ENCODE measurements around the gene PDPR.
"Not testable (repeated sequence)": the region's sequence is repeated elsewhere in the genome, so short reads cannot be mapped to it uniquely, and the experiment has no call there.

Gene PDPR

DNA sequence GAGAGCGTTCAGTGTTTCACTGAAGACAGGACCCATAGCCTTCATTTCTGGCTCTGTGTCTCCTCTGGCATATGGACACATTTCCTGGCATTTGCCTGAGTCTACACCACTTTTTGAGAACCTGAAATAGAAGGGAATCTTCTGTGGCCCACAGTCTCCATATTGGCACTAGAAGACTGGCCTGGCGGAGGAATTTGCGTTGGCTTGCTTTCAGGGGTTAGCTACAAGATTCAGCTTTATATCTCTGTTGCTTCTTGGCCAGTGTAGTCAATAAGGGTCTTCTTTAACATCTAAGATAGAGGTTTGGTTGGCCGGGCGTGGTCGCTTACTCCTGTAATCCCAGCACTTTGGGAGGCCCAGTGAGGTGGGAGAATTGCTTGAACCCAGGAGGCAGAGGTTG, 46.7 kb downstream of the PDPR start:
- no peak for DNase-seq (ENCODE audit: low read depth in 2 of 2, low spot score in 1 of 2)

- DNase-seq (ENCODE audit: low read depth in 2 of 2, low spot score in 1 of 2) = no peak
These were observed 47.2 kb downstream of the PDPR start for GRCh38 chr16:70161350-70161749.

DNA sequence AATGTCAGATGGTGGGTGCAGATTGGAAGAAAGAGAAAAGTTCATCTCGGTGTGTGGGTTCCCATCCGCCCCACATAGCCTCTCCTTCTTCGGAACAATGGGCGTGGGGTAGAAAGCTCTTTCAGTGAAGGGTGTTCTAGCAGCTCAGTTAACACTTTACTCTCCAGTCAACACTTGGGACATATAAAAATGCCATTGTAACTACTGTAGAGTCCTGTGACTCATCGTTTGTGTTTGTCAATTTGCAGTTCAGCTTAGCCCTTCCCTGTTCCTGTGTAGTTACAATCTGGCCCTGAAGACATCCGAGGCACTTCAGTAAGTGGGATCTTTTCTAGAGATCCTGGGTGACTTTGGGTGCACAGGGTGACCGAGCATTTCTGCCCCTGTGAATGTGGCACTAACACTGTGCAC, 47.9 kb downstream of the PDPR start:
- no peak for DNase-seq (ENCODE audit: low read depth in 2 of 2, low spot score in 1 of 2)

GRCh38 chr16:70163596-70163995, 49.5 kb downstream of the PDPR start:
- DNase-seq (ENCODE audit: low read depth in 2 of 2, low spot score in 1 of 2) = no peak

DNA sequence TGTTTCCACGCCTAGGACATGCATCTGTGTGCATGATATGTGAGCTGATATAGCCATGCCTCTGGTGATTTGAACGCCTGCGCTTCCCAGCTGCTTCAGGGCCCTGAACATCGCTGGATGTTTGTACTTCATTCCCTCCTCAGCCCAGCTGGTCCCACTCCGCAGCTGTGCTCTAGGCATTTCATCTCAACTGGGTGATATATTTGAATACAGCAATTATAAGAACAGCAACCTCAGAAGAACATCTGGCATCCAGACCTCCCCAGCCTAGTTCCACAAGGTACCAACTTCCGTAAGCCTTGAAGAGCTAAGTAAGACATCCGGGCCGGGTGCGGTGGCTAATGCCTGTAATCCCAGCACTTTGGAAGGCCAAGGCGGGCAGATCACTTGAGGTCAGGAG, 52.6 kb downstream of the PDPR start:
- not testable (repeated sequence) for DNase-seq (ENCODE audit: low read depth in 2 of 2, low spot score in 1 of 2)

DNA sequence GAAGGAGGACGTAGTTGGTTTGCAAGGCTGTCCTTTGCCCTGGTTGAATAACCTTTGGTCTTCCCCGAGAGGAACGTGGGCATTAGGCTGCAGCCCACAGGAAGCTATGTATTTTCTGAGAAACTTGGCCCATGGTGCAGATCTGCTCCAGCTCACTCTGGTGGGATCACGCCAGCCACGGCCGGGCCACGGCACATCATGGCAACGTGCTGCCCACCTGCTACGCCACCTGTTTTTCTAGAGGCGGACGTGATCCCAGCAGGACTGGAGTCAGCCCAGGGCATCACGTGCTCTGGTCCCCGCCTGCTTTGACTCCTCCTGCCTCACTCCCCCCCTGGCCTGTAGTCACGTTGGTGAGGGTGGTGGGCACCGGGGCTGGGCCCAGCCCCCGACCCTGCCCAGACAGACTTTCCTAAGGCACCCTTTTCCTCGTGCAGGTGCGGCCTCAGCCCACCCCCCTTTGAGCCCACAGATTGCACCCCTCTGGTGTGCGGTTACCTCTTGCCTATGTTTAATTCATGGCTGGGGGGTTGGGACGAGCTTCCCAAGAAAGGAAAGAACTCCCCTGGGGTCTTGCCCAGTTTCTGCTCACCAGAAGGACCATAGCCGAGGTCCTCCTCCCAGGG, 59.2 kb downstream of the PDPR start, which contains the start of gene CLEC18C:
Gene CLEC18C, plus strand, starts transcription at position 576 of the 626 bp plus-strand sequence. CDS start 492 bp downstream, outside the sequence.
- not testable (repeated sequence) for DNase-seq (ENCODE audit: low read depth in 2 of 2, low spot score in 1 of 2)

DNA sequence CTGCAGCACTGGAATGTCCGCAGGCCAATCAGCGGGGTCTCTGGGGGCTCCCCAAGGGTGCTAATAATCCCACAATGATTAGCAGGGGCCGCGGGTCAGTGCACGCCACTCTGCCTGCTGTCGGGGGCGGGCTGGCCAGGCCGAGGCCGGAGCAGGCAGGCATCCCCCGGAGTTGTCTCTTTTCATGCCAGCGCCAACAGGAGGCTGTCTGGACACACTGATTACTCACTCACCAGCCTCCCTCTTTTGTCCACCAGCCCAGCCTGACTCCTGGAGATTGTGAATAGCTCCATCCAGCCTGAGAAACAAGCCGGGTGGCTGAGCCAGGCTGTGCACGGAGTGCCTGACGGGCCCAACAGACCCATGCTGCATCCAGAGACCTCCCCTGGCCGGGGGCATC, 59.8 kb downstream of the PDPR start:
- not testable (repeated sequence) for DNase-seq (ENCODE audit: low read depth in 2 of 2, low spot score in 1 of 2)

- not testable (repeated sequence) for DNase-seq (ENCODE audit: low read depth in 2 of 2, low spot score in 1 of 2)
These were observed 60.3 kb downstream of the PDPR start for GRCh38 chr16:70174387-70174932.

DNA sequence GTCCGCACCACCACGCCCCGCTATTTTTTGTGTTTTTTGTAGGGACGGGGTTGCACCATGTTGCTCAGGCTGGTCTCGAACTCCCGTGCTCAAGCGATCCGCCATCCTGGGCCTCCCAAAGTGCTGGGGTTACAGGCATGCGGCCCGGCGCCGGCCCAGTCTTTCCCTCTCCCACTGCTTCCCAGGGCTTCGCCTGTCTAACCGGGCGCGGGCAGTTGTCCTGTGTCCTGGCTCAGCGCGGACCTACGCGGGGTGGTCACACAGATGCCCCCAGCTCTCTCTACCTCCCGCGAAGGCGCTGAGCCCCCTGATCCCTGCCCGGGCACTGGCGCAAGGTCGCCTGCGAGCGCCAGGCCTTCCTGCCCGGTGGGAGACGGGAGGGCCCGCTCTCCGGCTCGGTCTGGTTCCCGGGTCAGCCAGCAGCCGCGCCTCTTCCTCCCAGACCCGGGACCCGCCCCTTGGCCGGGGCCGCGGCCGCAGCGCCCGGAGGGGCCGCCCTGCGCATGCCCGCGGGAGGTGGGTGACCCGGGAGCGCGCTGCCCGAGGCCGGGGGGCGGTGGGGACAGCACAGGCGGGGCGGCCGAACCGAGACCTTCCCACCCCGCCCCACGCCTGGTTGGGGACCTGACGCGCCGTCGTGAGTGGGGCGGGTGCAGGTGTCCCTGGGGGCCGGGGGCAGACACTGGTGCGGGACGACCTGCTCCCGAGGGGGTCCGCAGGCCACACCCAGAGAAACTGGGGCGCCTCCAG, 73.9 kb downstream of the PDPR start:
- not testable (repeated sequence) for DNase-seq (ENCODE audit: low read depth in 2 of 2, low spot score in 1 of 2)

DNA sequence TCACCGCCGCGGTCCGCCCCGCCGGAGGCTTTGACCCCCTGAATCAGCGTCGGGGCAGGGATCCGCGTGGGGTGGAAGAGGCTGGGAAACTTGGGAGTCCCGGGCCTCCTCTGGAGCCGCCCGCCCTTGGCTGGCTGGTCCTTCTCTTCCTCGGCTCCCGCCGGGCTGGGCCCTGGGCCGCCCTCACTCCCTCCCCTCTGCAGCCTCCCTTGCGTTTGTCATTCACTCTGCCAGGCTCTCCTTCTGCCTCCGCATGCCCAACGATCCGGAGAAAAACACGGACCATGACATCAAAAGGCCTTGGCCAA, 74.4 kb downstream of the PDPR start:
- not testable (repeated sequence) for DNase-seq (ENCODE audit: low read depth in 2 of 2, low spot score in 1 of 2)

GRCh38 chr16:70190574-70190973, 76.4 kb downstream of the PDPR start:
- not testable (repeated sequence) for DNase-seq (ENCODE audit: low read depth in 2 of 2, low spot score in 1 of 2)

DNA sequence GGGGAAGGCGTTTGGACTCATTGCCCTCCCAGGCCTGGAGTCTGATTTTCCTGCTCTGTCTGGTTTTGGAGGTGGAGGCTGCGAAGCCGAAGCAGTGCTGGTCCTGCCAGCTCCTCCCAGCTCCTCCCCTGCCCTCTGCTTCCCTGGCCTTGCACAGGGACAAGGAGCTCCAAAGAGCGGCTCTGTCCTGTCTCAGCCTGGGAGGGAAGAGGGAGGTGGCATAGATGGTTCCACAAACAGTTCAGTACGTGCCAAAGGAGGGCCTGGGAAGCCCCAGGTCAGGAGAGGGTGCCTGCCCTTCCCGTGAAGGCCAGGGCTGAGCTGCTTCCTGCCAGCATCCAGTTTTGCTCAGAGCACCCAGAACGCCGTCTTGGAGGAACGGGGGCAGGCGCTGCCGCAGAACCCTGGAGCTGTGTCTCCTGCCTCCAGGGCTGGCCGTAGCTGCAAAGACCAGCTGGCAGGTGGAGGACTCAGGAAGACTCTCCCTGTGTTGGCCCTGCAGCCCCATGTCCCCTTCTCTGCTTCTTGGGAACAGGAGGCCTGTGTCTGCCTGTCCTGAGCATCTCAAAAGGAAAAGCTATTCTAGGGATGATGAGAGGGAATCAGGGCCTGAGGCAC, 82.7 kb downstream of the PDPR start:
- DNase-seq (ENCODE audit: low read depth in 2 of 2, low spot score in 1 of 2) = not testable (repeated sequence)

DNA sequence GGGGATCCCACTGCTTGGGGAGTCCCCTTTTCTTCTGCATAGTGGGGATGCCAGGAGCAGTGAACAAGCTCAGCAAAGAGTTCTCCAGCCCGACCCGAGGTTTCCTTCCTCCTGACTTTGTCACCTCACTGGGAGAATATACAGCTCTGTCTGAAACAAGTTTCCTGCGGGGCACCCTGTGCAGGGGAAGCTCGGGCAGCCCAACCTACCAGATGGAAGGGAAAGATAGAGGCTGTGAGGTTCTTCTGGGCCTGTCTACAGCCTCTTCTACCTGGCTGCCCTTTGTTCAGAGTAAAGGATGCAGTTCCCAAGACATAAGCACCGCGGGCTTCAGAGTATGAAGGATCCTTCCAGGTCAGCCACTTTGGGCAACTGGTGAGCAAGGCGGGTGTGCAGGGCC, 83.5 kb downstream of the PDPR start:
- not testable (repeated sequence) for DNase-seq (ENCODE audit: low read depth in 2 of 2, low spot score in 1 of 2)

- not testable (repeated sequence) for DNase-seq (ENCODE audit: low read depth in 2 of 2, low spot score in 1 of 2)
These were observed 84.1 kb downstream of the PDPR start for GRCh38 chr16:70198230-70198629.

GRCh38 chr16:70198666-70199065, 84.5 kb downstream of the PDPR start:
- DNase-seq (ENCODE audit: low read depth in 2 of 2, low spot score in 1 of 2) = not testable (repeated sequence)

GRCh38 chr16:70199170-70199569, 85.0 kb downstream of the PDPR start:
- not testable (repeated sequence) for DNase-seq (ENCODE audit: low read depth in 2 of 2, low spot score in 1 of 2)

GRCh38 chr16:70200063-70200462, 85.9 kb downstream of the PDPR start:
- DNase-seq (ENCODE audit: low read depth in 2 of 2, low spot score in 1 of 2) = not testable (repeated sequence)

GRCh38 chr16:70203508-70203907, 89.4 kb downstream of the PDPR start:
- not testable (repeated sequence) for DNase-seq (ENCODE audit: low read depth in 2 of 2, low spot score in 1 of 2)

DNA sequence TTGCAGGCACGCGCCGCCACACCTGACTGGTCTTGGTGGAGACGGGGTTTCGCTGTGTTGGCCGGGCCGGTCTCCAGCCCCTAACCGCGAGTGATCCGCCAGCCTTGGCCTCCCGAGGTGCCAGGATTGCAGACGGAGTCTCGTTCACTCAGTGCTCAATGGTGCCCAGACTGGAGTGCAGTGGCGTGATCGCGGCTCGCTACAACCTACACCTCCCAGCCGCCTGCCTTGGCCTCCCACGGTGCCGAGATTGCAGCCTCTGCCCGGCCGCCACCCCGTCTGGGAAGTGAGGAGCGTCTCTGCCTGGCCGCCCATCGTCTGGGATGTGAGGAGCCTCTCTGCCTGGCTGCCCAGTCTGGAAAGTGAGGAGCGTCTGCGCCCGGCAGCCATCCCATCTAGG, 89.9 kb downstream of the PDPR start:
- DNase-seq (ENCODE audit: low read depth in 2 of 2, low spot score in 1 of 2) = not testable (repeated sequence)

- not testable (repeated sequence) for DNase-seq (ENCODE audit: low read depth in 2 of 2, low spot score in 1 of 2)
These were observed 90.7 kb downstream of the PDPR start for GRCh38 chr16:70204668-70205405.

DNA sequence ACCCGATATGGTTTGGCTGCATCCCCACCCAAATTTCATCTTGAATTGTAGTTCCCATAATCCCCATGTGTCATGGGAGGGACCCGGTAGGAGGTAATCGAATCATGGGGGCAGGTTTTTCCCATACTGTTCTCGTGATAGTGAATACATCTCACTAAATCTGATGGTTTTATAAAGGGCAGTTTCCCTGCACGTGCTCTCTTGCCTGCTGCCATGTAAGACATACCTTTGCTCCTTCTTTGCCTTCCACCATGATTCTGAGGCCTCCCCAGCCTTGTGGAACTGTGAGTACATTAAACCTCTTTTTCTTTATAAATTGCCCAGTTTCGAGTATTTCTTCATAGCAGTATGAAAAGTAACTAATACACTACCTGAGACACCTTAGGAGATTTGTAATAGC, 92.2 kb downstream of the PDPR start:
- not testable (repeated sequence) for DNase-seq (ENCODE audit: low read depth in 2 of 2, low spot score in 1 of 2)

All from stimulated activated CD8-positive, alpha-beta memory T cell treated with anti-CD3 and anti-CD28 coated beads, Interleukin-4, amount 100 ng/mL, for 4 hours (primary cell).